Transverse colon (tissue), 3 donors: Measurements from ENCODE around the gene GPR17.

Experiments
- CTCF ChIP-seq, 5 experiments: fragments of 200-600 bp in 3 of 5; fragments of 450-650 bp in 2 of 5; sonication (generic) in 3 of 5; IDR thresholded peaks; 1 replicate in 2 of 5; 2 replicates in 3 of 5; pipeline ENCODE4 v1.5.1; 2016 to 2017; ENCODE audit warnings: antibody characterized with exemption in 5 of 5, inconsistent platforms in 3 of 5, mild to moderate bottlenecking in 2 of 5, moderate library complexity in 1 of 5
- POLR2A ChIP-seq: fragments of 450-650 bp; IDR thresholded peaks from one replicate; pipeline ENCODE4 v1.6.1; 2016; ENCODE audit warnings: antibody characterized with exemption, mild to moderate bottlenecking, moderate library complexity

DNA sequence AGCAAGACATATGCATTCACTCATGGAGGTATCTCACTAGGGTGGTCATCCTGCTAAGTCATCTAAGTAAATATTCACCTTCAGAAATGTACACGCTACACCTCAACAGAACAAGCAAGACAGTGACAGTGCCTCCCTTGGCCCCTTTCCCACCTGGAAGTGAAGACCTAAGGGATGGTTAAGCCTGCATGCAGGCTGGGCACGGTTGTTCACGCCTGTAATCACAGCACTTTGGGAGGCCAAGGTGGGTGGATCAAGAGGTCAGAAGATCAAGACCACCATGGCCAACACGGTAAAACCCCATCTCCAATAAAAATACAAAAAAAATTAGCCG is 25.0 kb downstream of the GPR17 start:
- no peak for TF ChIP-seq CTCF (IDR thresholded peaks at IDR 0.05)
- TF ChIP-seq POLR2A, result no peak
